Inferior parietal cortex (tissue), 1 donor: ENCODE measurements around the gene OR8B4.
"Not testable (repeated sequence)": the region's sequence is repeated elsewhere in the genome, so short reads cannot be mapped to it uniquely, and the experiment has no call there.

Experiments used
- DNase-seq: peaks from one replicate; pipeline ENCODE4 v3.0.0-alpha.2; 2016; ENCODE audit errors: extremely low spot score

The OR8B4 gene

DNA sequence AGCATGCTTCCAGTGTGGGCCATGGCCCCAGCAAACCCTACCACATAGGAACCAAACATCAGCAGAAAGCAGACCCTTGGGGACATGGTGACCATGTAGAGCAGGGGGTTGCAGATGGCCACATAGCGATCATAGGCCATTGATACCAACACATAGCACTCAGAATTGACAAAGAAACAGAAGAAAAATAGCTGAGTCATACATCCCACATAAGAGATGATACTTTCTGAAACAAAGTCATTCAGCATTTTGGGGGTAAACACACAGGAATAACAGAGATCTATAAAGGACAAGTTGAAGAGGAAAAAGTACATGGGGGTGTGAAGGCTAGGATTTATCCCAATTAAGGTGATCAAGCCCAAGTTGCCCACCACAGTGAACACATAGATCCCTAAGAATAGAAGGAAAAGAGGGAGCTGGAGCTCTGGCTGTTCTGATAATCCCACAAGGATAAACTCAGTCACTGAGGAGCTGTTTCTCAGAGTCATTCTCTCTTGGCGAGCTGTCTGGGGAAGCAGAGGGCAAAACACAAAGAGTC, at the start of gene OR8B4:
Gene OR8B4 (minus strand): TSS at position 488 of the 538 bp plus-strand sequence. CDS start 0 bp downstream, at position 488.
- no peak for DNase-seq

- DNase-seq = no peak
Measured at GRCh38 chr11:124474079-124474478, 49.4 kb upstream of the OR8B4 start.

DNA sequence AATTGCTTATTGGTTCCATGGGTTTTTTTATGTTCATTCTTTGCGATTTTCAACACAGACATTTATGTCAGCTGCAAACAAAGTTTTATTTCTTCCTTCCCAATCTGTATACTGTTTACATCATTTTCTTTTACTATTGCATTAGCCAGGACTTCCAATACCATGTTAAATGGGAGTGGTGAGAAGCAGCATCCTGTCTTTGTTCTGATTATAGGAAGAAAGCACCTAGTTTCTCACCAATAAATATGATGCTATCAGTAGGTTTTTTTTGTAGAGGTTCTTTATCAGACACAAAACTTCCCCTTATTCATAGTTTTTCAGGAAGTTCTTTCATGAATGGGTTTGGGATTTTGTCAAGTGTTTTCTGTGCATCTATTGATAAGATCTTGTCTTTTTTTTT, 48.8 kb upstream of the OR8B4 start:
- DNase-seq = no peak

DNA sequence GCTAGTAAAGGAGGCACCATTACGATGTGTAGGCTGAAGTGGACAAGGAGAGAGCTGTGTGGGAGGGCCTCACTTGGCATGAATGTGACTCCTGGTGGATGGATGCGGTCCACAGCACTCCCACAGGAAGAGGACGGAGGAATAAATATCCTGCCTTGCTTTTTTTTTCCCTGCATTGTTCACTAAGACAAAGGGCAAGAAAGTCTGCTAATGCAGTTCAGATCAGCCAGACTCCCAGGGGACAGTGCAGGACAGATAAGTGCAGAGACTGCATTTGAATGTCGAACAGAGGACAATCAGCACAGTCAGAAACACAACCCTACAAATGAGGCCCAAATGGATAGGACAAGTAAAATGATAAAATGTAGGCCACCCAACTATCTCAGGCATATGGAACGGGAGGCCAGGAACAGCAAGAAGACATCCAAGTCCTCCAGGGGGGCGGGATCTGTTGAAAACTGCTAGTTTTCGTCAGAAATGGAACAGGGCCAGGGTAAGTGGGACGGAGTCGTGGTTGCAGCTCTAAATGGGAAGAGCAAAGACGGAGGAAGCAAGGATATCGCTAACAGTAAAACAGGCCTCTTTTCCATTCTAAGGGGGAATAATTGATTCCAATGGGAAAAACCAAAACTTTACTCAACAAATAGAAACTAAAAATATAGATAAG, 46.0 kb upstream of the OR8B4 start:
- DNase-seq = no peak

GRCh38 chr11:124467381-124467927, 42.8 kb upstream of the OR8B4 start:
- DNase-seq = peak; percentile 49

GRCh38 chr11:124465368-124465767, 40.7 kb upstream of the OR8B4 start:
- no peak for DNase-seq

DNA sequence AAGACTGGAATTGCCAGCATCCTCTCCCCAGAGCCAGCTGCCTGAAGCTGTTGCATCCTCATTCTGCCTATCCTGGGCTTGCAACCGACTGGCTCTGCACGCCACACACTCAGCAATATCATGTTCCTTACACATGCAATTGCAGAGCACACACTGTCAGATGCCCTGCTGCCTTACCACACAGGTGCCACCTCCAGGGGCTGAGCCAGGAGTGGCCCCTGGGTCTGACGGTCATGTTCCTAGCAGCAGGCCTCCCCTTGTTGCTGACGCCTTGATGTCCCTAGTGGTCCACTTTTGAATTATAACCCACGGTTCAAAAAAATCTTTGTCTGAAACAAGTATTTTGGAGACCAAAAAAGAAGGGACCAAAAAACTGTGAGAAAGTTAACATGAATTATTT, 39.3 kb upstream of the OR8B4 start:
- no peak for DNase-seq

DNA sequence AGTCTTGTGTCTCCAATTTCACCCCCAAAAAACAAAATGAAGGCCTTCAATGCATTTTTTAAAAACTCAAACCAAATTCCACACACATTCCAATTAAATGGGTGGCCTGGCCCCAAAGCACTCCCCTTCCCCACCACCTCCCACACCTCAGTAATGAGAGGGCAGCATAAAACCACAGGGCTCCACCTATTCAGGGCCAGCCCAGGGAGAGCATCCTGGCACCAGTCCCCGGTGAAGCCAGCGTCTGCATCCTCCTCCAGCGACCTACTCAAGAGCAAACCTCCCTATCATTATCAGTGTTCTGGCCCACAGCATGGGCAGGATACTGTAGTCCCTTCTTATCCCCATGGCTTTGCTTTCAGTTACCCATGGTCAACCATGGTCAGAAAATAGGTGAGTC, 38.7 kb upstream of the OR8B4 start:
- no peak for DNase-seq

GRCh38 chr11:124460459-124460858, 35.8 kb upstream of the OR8B4 start:
- DNase-seq = no peak

DNA sequence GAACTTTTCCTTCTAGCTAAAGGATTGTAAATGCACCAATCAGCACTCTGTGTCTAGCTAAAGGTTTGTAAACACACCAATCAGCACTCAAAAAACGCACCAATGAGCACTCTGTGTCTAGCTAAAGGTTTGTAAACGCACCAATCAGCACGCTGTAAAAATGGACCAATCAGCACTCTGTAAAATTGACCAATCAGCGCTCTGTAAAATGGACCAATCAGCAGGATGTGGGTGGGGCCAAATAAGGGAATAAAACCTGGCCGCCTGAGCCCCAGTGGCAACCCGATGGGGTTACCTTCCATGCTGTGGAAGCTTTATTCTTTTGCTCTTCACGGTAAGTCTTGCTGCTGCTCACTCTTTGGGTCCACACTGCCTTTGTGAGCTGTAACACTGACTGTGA, 34.7 kb upstream of the OR8B4 start:
- DNase-seq = not testable (repeated sequence)

DNA sequence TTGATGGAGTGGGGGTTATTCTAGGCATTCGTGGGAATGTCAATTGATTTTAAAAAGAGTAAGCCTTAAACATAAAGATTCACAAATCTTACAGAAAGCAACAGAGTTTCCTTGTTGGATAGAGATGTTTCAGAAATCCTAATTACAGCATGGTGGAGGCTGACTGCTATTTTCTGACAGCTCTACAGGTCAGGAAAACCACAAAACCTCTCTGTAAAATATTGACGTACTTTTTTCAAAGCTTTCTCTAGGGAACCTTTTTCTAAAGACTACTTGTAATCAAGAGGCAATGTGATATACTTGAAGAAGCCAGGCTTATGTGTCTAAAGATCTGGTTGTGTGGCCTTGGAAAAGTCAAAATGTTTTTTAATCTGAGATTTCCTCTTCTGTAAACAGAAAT, 29.9 kb upstream of the OR8B4 start:
- DNase-seq = no peak

GRCh38 chr11:124446916-124447315, 22.2 kb upstream of the OR8B4 start:
- no peak for DNase-seq

DNA sequence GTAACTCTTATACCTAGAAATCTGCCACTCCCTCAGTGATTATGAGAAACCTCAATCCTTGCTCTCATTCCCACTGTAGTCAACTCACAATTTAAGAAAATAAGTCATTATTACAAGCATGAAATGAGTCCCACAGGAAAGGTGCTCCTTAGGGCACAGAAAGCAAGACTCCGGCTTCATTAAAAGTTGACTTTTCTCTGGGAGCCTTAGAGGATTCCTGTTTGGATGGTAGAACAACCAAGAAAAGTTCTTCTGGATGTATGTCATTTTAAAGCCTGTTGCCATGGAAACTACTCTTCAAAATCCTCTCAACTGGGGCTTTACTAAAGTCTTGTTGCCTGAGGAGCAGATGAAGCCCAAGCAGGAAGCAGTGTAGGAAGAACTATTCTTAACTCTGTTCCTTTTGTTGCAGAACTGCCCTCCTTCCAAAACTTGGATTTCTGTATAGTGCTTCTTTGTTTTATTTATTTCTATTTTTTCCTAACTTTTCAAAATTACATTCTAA, 21.0 kb upstream of the OR8B4 start, which contains the start of gene OR8B8:
Gene OR8B8 (minus strand): TSS at position 51 of the 505 bp plus-strand sequence. CDS start 4,611 bp downstream, outside the sequence.
- no peak for DNase-seq

- DNase-seq = no peak
Measured at GRCh38 chr11:124442847-124443246, 18.2 kb upstream of the OR8B4 start.

DNA sequence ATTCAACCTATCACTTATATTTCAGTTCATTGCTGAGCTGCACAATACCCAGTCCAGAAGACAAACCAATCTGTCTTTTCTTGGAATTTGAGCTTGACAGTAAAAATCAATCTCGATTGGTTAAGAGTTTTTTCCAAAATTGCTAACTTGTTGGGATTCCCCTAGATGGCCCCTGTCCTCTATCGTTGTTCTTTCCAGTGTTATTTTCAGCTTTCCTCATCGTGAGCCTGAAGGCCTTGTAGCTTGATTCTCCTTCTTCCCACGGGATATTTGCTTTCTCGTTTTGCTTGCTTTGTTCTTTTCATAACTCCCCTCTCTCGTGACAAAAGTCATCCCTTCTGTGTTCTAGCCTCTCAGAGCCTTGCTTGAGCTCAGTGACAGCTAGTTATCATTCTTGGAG, 17.8 kb upstream of the OR8B4 start:
- no peak for DNase-seq

- DNase-seq = no peak
Measured at GRCh38 chr11:124441519-124441918, 16.8 kb upstream of the OR8B4 start.

DNA sequence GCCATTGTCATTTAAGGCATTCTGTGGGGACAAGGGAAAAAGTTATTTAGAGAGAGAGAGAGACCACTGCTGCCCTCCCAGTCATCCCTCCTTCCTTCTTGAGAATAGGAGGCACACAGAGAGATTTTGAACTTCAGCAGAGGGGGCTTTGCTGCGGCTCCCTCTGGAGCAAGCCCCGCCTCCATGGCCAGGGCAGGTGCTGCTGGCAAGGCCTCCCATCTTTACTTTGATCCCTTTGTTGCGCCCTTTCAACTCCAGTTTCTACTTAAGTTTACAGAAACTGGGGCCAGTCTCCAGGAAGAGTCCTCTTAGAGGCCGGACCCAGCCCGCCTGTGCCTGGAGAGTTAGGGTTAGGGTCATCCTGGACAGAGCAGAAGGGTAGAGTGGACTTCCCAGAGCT, 16.4 kb upstream of the OR8B4 start:
- DNase-seq = no peak

DNA sequence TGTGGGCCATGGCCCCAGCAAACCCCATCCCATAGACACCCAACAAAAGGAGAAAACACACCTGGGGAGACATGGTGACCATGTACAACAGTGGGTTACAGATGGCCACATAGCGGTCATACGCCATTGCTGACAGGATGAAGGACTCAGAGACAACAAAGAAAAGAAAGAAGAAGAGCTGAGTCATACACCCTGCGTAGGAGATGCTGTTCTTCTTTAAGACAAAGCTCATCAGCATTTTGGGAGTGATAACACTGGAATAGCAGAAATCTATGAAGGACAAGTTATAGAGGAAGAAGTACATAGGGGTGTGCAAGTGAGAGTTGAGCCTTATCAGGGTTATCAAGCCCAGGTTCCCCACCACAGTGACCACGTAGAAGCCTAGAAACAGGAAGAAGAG, 15.9 kb upstream of the OR8B4 start:
- DNase-seq = no peak

GRCh38 chr11:124434699-124435098, 10.0 kb upstream of the OR8B4 start:
- no peak for DNase-seq

DNA sequence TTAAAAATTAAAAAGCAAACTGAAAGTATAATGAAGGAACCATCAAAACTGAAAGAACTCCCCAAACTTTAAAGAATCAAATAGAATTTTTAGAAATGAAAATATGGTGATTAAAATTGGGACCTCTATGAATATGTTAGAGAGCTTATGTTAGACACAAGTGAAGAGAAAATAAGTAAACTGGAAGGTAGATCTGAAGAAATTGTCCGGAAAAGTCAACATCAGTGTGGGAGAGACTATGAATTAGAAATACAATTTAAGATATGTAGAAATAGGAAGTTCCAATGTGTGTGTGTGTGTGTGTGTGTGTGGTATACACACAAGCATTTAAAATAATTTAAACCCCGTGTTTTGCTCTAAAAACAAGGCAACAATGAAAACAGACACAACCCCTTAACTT, 4.9 kb upstream of the OR8B4 start:
- DNase-seq = no peak

GRCh38 chr11:124421043-124421442, 3.6 kb downstream of the OR8B4 start:
- DNase-seq = no peak

DNA sequence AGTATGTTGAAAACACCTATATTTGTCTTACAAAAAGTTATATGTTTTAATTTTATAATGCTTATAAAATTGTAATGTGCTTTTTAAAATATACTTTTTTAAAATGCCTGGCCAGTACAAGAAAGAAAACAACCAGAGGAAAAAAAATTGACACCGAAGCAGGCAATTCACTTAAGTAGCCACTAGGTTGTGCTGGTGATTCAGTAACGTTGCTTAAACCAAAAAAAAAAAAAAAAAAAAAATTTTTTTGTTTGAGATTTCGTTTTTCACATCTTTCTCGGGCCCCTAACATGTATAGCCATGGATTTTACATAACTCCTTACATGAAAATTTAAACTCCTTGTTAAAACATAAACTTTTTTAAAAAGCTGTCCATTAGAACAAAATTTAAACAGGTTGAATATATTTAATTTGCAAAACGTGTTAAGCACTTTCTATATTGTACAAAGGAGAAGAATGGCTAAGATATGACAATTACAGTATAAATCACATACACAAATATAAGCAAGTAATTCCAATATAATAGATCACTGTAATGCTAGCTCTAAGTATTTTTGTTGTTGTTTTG, 9.2 kb downstream of the OR8B4 start:
- DNase-seq = peak; percentile 60

- no peak for DNase-seq
Measured at GRCh38 chr11:124409906-124410305, 14.8 kb downstream of the OR8B4 start.
